ENCODE data around the gene AMDHD1. TPM values are rescaled to one million over a fixed set of nuclear protein-coding genes. Genes with fewer than 3 reads are reported as not detected.
A peak's percentile ranks its signal among the peaks of the same experiment; 100 is the strongest.

The AMDHD1 gene, protein sequence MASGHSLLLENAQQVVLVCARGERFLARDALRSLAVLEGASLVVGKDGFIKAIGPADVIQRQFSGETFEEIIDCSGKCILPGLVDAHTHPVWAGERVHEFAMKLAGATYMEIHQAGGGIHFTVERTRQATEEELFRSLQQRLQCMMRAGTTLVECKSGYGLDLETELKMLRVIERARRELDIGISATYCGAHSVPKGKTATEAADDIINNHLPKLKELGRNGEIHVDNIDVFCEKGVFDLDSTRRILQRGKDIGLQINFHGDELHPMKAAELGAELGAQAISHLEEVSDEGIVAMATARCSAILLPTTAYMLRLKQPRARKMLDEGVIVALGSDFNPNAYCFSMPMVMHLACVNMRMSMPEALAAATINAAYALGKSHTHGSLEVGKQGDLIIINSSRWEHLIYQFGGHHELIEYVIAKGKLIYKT
- under 1 TPM; 0.46 to 0.71 TPM for total RNA-seq
- 0.32 TPM for polyA plus RNA-seq (2013, experiment 1 of 2)
- 0.17 TPM for polyA plus RNA-seq (2013, experiment 2 of 2)
- long read RNA-seq, experiment 1, partial matches to known transcripts, result 0 of 1 reads
- long read RNA-seq, experiment 1, other reads (novel, unspliced or antisense), result 1 of 1 reads
- long read RNA-seq, experiment 2, partial matches to known transcripts, result 0 of 3 reads
- long read RNA-seq, experiment 2, other reads (novel, unspliced or antisense), result 2 of 3 reads
- long read RNA-seq, experiment 3, partial matches to known transcripts, result 0 of 3 reads
- long read RNA-seq, experiment 3, other reads (novel, unspliced or antisense), result 1 of 3 reads
- long read RNA-seq, experiment 4, result 0 reads

DNA sequence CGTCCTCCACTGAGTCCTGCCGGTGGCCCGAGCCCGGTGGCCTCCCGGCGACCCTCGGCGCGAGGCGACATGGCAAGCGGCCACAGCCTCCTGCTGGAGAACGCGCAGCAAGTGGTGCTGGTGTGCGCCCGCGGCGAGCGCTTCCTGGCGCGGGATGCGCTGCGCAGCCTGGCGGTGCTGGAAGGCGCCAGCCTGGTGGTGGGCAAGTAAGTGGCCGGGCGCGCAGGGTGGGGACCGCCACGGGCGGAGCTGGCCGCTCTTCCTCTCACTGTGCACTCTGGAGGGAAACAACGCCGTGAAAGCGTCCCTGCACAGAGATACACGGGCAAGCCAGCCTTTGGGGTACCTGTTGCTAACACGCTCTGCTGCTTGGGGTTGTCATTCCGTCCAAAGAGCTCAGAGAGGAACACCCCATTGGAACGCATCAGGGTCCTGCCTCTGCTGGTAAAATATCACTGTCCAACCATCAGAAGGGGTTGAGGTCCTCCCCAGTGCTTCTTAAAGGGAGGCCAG, at the start of gene AMDHD1:
TSS of gene AMDHD1 (plus strand) at position 2 of the 513 bp plus-strand sequence. CDS start at position 70, 68 bp downstream.
- H3K27me3 ChIP-seq (ENCODE audit: control insufficient read depth, insufficient read depth, low read length, poor library complexity, severe bottlenecking), result peaks cover 12% of the 10 kb centered on the region
- H3K36me3 ChIP-seq (ENCODE audit: control insufficient read depth, insufficient read depth, low read length), result no peaks in the 10 kb centered on the region
- Mint-ChIP-seq H3K27ac (peak within 1 kb of the TSS; percentile 65), H3K27me3 (ENCODE audit: insufficient read depth) (peaks cover 18% of the 10 kb centered on the region), H3K4me1 (peaks cover 20% of the 10 kb centered on the region), H3K9me3 (peaks cover 6% of the 10 kb centered on the region), H3K4me3 (peak within 1 kb of the TSS; percentile 73), H3K36me3 (ENCODE audit: low read depth) (no peaks in the 10 kb centered on the region)
- no peaks in the 10 kb centered on the region for H3K9me3 ChIP-seq (ENCODE audit: control insufficient read depth, low read length)
- DNase-seq, result peak; percentile 93
- TF ChIP-seq, protein P1, sequence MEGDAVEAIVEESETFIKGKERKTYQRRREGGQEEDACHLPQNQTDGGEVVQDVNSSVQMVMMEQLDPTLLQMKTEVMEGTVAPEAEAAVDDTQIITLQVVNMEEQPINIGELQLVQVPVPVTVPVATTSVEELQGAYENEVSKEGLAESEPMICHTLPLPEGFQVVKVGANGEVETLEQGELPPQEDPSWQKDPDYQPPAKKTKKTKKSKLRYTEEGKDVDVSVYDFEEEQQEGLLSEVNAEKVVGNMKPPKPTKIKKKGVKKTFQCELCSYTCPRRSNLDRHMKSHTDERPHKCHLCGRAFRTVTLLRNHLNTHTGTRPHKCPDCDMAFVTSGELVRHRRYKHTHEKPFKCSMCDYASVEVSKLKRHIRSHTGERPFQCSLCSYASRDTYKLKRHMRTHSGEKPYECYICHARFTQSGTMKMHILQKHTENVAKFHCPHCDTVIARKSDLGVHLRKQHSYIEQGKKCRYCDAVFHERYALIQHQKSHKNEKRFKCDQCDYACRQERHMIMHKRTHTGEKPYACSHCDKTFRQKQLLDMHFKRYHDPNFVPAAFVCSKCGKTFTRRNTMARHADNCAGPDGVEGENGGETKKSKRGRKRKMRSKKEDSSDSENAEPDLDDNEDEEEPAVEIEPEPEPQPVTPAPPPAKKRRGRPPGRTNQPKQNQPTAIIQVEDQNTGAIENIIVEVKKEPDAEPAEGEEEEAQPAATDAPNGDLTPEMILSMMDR (conservative IDR thresholded peaks at IDR 0.05), result peak; percentile 66
- peak within 1 kb of the TSS; percentile 88 for H3K4me3 ChIP-seq (ENCODE audit: low read length)
- WGBS, 2 experiments (ENCODE audit: insufficient coverage in 1 of 2, insufficient read length in 1 of 2), result 5 to 13% methylated on average over 11 to 38 of the region's 38 CpGs
- peak within 1 kb of the TSS; percentile 27 for H3K9ac ChIP-seq (ENCODE audit: extremely low read depth, low read length, poor library complexity, severe bottlenecking)
- no peak within 1 kb of the TSS for H3K27ac ChIP-seq (ENCODE audit: low read depth, low read length)
- H3K4me1 ChIP-seq (ENCODE audit: control insufficient read depth, insufficient read depth, low read length), result peaks cover 4% of the 10 kb centered on the region

DNA sequence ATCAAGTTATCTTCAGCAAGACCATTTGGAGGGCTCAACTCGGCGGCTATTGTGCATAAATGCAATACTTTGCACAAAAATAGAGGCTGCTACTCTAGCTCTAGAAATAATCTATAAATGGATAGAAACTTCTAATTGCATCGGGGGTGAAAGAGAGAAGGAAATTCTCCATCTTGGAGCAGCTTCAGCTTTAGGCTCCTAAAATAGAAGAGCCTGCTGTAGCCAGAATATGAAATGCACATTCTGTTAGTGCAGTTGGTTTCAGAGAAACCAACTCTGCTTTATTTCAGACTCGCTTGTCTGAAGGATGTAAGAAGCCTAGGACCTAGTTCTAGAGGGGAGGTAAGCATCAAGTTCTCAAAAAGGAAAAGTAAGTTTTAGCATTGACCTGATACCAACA, 46.3 kb upstream of the AMDHD1 start:
- Histone ChIP-seq H3K4me1 (ENCODE audit: control insufficient read depth, insufficient read depth, low read length) (no peaks in the 10 kb centered on the region), H3K4me3 (ENCODE audit: low read length) (no peak overlapping the region), H3K9me3 (ENCODE audit: control insufficient read depth, low read length) (peaks cover under 1% of the 10 kb centered on the region), H3K27ac (ENCODE audit: low read depth, low read length) (no peak overlapping the region), H3K9ac (ENCODE audit: extremely low read depth, low read length, poor library complexity, severe bottlenecking) (no peak overlapping the region), H3K36me3 (ENCODE audit: control insufficient read depth, insufficient read depth, low read length) (no peaks in the 10 kb centered on the region), H3K27me3 (ENCODE audit: control insufficient read depth, insufficient read depth, low read length, poor library complexity, severe bottlenecking) (no peaks in the 10 kb centered on the region)
- peaks cover 3% of the 10 kb centered on the region for H3K27me3 Mint-ChIP-seq (ENCODE audit: insufficient read depth)
- no peak overlapping the region for H3K27ac Mint-ChIP-seq
- WGBS, 2 experiments (ENCODE audit: insufficient coverage in 1 of 2, insufficient read length in 1 of 2), result 74 to 95% methylated on average over 2 to 4 of the region's 4 CpGs
- no peaks in the 10 kb centered on the region for H3K36me3 Mint-ChIP-seq (ENCODE audit: low read depth)
- H3K4me3 Mint-ChIP-seq, result no peak overlapping the region
- DNase-seq, result no peak
- H3K4me1 Mint-ChIP-seq, result peaks cover 2% of the 10 kb centered on the region
- H3K9me3 Mint-ChIP-seq, result peaks cover 2% of the 10 kb centered on the region
- TF ChIP-seq, protein P1 (conservative IDR thresholded peaks at IDR 0.05), result no peak

DNA sequence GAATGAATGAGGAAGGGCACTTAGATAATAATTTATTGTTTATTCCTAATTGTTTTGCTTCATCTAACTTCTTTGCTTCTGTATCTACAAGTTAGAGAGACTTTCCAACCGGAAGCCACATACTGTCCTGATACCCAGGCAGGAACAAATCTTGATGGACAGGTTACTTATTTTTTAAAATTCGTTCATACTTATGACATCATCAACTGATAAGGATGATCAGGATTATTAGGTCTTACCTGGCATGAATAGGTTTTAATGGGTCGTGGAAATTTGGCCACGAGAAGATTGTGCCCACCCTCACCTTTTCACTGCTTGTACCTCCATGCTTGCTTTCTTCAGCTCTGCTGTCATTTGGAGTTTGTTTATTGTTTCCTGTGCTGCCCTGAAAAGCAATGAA, 45.0 kb upstream of the AMDHD1 start:
- Mint-ChIP-seq H3K4me1 (peaks cover 2% of the 10 kb centered on the region), H3K27ac (no peak overlapping the region), H3K9me3 (peaks cover 4% of the 10 kb centered on the region), H3K27me3 (ENCODE audit: insufficient read depth) (peaks cover 3% of the 10 kb centered on the region), H3K4me3 (no peak overlapping the region), H3K36me3 (ENCODE audit: low read depth) (no peaks in the 10 kb centered on the region)
- no peak for DNase-seq
- Histone ChIP-seq H3K4me3 (ENCODE audit: low read length) (no peak overlapping the region), H3K9ac (ENCODE audit: extremely low read depth, low read length, poor library complexity, severe bottlenecking) (no peak overlapping the region), H3K36me3 (ENCODE audit: control insufficient read depth, insufficient read depth, low read length) (no peaks in the 10 kb centered on the region), H3K4me1 (ENCODE audit: control insufficient read depth, insufficient read depth, low read length) (no peaks in the 10 kb centered on the region), H3K27ac (ENCODE audit: low read depth, low read length) (no peak overlapping the region), H3K27me3 (ENCODE audit: control insufficient read depth, insufficient read depth, low read length, poor library complexity, severe bottlenecking) (no peaks in the 10 kb centered on the region), H3K9me3 (ENCODE audit: control insufficient read depth, low read length) (peaks cover 13% of the 10 kb centered on the region)
- TF ChIP-seq, protein P1 (conservative IDR thresholded peaks at IDR 0.05), result no peak
- WGBS, 2 experiments (ENCODE audit: insufficient coverage in 1 of 2, insufficient read length in 1 of 2), result 80 to 87% methylated on average over 4 of the region's 4 CpGs
